IPS DF 4.7 (cell line): Measurements from ENCODE around the gene RBM19.

Source experiments
- DNase-seq: peaks from one replicate; pipeline ENCODE4 v3.0.0-alpha.2; 2013; ENCODE audit warnings: low spot score; ENCODE audit errors: extremely low read depth

Gene RBM19

DNA sequence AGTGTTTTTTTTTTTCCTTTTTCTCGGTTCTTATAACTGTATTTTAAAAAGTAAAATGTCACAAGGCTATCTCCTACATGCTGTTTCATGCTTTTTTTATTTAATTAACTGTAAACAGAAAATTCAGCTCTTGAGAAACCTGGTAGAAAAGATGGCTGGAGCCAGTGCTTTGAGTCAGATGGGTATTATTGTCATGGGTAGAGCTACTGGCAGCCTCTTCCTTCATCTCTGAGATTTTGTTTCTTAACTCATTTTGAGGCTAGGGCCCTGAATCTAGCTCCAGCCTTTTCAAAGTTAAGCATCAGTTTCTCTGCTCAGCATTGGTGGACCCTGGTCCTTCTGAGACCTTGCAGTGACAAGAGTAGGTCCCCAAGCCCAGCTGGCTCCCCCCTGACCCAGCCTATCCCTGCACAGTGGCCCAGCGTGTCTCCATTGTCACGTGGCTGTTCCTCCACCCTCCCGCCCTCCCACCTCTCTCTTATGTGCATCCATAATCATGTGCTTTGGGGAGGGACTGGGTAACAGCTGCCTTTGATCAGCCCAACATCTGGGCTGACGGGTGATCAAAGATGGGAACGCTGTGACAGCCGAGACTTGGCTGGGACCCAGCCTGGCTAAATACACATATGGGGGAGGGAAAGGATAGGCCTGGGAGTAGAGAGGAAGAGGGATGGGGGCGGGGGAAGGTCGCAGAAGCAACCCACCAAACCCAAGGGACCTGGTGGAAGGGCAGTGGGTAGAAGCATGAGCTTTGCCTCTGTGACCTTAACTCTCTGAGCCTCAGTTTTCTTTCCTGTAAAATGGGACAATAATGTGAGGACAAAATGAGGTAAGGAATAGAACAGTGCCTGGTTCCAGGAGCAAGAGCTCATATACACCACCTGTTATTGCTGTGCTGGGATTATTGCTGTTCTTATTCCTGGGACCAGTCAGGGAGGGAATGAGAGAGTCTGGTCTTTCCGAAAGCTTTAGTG, 24.4 kb upstream of the RBM19 start:
- no peak for DNase-seq

DNA sequence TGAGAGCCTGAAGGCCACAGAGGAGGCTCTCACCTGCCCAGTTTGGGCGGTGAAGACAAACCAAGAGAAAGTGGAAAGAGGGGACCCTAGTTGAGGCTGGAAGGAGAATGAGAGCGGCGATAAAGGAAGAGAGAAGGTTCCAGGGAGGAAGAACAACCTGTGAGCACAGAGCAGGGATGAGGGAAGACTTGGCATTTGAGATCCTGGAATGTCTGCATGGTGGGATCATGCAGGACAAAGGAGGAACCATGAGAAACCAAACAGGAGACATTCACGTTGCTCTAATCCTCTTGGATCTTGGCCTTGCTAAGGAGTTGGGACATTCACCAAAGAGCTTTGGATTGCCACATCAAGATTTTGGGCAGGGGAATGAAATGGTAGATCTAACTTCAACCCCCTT, 22.9 kb upstream of the RBM19 start:
- DNase-seq = no peak

DNA sequence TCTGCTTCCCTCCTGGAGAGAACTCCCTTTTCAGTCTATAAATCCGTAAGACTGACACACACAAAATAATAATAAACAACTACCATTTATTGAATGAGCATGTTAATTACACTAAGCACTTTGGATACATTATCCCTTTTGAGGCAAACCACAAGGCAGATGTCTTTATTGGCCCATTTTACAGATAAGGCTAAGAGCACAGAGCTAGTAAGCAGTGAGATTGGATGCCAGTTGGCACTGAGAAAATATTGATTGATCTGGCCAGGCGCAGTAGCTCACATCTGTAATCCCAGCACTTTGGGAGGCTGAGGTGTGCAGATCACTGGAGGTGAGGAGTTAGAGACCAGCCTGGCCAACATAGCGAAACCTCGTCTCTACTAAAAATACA, 21.9 kb upstream of the RBM19 start:
- no peak for DNase-seq

DNA sequence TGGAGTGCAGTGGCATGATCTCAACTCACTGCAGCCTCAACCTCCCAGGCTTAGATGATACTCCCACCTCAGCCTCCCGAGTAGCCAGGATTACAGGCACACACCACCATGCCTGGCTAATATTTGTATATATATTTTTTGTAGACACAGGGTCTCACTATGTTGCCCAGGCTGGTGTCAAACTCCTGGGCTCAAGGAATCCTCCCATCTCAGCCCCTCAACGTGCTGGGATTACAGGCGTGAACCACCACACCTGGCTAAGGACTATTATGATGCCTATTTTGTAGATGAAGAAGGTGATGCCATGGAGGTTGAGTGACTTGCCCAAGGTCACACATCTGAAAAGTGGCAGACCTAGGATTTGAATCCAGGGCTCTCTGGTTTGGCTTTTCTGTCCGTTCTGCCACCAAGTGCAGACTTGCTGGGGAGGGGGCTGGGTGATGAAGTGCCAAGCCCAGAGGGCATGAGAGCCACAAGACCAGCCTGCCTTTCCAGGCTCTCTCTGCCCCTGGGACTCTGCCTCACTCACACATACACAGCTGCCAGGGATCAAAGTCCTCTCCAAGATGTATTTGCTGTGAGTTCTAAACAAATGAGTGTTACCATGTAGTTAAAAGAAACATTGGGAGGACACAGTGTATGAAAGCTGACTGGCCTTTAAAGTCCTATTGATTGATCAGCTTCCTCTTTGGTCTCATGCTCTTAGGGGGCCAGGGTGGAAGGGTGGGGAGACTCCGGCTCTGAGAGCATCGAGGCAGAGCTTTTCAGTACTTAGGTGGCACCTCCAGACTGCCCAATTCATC, 21.3 kb upstream of the RBM19 start:
- DNase-seq = no peak

DNA sequence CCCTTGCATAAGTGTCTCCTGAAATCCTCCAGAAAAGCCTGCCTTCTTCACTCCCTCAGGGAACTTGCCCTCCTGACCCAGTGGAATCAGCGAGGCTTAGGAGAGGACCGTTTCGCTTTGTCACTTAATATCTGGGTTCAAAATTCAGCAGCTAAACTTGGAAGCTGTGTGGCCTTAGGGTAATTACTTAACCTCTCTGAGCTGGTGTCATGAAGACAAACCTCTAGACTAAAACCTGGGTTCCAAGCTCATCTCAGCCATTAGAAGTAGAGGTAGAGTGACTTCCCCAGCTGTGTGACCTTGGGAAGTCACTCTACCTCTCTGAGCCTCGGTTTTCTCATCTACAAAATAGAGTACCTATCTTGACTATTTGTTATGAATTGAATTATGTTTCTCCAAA, 18.3 kb upstream of the RBM19 start:
- DNase-seq = no peak

DNA sequence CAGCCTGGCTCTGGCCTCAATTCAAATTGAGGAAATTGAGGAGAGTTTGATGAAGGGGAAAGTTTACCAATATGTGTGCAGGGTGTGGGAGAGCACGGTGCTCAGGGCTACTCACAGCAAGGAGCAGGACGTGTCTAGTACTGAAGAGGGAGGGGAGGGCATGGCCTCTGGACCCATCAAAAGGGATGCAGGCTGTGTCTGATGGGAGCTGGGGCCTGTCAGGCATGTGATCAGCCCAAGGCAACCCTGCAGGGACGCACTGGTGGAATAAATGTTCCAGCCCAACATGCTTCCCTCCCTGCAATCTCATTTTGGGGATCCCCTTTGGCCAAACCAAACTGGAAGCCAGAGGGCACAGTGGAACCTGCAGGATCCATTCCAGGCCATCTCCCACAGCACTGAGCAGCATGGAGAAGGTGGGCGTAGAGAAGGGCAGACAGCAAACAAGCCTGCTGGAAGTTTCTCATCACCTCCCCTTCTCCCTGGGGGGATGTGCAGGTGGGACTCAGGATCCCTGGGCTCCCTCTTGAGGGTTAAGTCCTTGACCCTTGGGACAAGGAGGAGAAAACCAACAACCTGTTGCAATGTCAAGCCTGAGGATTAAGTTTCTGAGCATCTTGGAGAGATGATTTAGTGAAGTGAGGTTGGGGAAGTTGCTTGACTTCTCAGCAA, 17.8 kb upstream of the RBM19 start:
- no peak for DNase-seq

DNA sequence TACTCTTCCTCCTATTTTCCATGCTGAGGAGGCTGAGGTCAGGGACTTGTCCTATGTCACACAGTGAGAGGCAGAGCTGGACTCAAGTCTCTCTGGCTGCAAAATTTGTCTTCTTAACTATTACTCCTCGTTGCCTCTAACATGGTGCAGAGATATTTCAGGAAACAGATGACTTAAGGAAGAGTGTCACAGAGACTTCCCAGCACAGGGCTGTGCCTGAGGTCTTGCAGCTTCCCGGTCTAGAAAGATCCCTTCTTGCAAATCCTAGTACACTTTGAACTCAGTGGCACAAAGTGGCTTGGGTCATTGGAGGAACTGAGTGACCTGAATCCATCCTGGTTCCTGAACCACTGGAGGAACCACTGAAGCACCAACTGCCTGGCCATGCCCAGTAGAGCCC, 17.1 kb upstream of the RBM19 start:
- DNase-seq = no peak

DNA sequence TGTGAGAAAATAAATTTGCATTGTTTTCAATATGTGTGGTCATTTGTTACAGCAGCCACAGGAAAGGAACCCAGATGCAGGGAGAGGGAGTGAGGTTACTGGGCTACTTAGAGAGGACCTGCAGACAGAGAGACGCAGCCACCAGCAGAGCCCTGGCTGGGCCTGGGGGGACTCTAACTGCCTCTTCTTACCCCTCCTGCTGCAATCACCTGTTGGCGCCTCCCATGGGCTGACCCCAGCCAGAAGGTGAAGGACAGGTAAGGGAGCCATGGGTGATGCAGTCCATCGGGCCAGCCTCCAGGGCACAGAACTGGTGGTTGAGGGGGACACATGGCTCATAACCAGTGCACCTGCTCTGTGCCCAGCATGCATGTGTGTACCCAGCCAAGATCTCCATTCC, 15.8 kb upstream of the RBM19 start:
- DNase-seq = no peak

DNA sequence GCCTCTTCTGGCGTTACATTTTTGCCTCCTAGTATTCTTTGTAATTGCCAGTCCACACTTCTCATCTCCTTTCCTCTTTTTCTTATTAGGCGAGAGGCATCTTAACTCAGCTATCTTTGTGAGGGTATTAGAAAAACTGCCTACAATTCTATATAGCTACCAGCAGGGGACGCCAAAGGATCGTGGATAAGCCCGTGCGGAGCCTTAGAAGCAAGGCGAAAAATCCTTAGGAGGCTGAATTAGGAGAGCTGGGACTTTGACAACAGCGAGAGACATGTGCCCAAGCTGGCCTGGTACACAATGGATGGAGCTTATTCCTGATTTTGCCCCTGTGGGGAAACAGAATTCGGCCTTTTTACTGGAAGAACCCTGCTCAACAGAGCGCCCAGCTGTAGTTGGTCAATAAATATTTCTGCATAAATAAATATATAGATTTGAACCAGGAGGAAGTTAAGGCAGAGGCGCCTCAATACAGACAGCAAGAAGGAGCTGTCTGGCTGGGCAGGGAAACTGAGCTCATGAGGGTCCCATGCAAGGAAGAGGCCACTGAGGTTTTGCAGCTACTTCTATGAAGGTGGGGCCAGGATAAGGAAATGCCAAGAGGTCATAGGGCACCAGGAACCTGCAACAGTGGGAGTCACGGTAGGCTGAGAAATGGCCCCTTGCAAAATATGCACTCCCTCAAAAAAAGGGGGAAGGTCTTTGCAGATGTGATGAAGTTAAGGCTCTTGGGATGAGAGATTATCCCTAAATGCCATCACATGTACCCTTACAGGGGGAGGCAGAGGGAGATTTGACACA, 14.6 kb upstream of the RBM19 start:
- DNase-seq = peak; percentile 71

DNA sequence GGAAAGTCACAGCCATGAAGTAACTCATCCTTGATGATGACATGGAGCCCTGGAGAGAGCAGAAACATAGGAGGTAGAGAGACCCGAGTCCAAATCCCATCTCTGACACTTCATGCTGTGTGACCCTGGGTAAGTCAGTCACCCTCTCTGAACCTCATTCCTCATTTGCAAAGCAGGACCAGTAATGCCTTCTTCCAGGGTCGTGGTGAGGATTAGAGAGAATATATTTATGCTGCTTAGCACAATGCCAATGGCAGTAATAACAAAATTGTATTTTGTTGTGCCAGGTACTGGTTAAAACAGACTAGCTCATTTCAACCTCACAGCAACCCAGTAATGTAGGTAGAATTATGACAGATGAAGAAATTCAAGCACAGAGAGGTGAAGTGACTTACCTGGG, 13.9 kb upstream of the RBM19 start:
- no peak for DNase-seq

DNA sequence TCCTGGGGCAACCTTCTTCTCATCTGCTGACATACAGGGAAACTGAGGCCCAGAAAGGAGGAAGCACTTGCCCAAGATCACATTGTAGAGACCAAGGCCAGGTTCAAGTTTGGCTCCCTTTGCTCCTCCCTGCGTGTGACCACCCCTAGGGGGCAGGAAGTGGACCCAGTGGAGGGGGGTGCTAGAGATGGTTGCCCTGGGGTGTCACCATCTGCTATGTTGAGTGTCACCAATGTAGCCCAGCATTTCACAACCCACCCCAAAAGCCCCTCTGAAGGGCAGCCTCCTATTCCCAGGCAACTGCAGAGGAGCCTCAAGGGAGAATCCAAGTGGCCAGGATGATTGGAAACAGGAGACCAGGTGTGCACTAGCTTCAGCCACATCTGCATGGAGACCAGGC, 12.0 kb upstream of the RBM19 start:
- DNase-seq = no peak

DNA sequence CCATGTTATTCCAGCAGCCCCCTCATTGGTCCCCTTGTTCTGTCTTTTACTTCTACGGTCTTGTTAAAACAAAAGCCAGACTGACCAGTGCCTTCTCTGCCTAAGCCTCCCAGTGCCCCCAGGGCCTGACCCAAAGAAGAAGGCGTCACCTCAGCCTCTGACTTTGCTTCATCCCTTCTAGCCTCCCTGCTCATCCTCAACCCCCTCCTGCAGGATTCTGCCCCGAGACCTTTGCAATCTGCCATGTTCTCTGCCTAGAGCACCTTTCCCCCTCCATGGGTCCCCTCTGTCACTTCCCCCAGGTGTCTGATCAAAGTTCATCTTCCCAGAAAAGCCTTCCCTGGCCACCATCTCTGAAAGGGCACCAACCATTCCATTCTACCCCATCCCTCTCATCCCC, 7.9 kb upstream of the RBM19 start:
- DNase-seq = no peak

DNA sequence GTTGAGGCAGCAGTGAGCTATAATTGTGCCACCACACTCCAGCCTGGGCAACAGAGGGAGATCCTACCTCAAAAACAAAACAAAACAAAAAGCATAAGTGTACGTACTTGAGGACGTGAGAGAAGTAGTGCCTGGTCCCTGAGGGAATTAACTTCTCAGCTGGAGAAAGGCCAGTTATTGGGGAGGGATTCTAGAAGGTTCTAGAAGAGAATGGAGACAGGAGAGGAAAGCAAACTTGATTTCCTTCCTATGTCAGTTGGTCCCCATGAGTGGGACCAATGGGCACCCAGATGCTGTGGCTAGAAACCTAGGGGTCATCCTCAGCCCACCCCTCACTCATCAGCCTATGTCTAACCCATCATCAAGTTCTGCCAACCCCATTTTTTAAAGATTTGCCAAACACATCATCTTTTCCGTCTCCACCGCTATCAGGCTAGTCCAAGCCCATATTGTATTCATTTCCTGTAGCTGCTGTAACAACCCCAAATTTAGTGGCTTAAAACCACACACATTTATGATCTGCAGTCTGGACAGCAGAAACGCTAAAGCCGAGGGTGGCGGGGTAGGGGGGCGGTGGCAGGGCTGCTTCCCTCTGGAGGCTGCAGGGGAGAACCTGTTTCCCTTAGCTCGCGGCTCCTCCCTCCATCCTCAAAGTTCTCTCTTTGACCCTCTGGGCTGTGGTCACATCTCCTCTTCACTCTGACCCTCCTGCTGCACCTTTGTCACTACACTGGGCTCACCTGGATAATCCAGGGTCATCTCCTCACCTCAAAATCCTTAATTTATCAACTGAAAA, 7.2 kb upstream of the RBM19 start:
- no peak for DNase-seq

DNA sequence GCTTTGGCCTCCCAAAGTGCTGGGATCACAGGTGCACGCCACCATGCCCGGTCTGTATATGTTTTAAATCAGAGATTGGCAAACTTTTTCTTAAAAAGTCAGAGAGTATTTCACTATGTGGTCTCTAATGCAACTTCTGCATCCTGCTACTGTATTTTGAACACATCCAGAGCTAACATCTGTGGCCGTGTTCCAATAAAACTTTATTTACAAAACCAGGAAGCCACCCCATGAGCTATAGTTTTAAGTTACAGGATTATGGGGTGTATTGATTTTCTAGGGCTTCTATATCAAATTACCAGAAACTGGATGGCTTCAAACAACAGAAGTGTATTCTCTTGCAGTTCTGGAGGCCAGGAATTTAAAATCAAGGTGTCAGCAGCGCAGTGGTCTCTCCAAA, 5.3 kb upstream of the RBM19 start:
- no peak for DNase-seq

DNA sequence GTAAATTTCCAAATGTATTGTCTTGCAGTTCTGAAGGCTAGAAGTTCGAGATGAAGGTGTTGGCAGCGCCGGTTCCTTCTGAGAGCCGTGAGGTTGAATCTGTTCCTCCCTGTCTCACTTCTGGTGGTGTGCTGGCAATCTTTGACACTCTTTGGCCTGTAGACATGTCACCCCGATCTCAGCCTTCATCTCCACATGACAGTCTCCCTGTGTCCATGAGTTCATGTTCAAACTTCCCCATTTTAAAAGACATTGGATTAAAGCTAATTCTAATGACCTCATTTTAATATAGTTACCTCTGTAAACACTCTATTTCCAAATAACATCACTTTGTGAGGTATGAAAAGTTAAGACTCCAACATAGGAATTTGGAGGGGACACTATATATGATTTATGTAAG, 4.1 kb upstream of the RBM19 start:
- DNase-seq = no peak

DNA sequence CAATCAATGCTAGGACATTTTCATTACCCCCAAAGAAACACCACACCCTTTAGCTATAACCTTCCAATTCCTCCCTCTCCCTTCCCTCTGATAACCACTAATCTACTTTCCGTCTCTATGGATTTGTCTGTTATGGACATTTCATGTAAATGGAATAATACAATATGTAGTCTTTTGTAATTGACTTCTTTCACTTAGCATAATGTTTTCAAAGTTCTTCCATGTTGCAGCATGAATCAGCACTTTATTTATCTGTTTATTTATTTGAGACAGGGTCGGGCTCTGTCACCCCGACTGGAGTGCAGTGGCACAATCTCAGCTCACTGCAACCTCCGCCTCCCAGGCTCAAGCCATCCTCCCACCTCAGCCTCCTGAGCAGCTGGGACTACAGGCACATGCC, 1.2 kb upstream of the RBM19 start:
- no peak for DNase-seq

DNA sequence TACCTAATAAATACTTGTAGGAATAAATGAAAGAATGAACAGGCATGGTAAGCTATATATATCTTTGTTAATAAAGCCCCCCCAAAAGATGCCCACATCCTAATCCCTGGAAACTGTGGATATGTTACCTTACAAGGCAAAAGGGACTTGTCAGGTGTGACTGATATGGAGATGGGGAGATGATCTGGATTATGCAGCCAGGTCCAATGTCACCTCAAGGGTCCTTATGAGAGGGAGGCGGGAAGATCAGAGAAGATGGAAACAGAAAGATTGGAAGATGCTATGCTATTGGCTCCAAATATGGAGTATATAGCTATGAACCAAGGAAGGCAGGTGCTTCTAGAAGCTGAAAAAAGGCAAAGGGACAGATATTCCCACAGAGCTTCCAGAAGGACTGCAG, 3.4 kb downstream of the RBM19 start:
- DNase-seq = no peak

DNA sequence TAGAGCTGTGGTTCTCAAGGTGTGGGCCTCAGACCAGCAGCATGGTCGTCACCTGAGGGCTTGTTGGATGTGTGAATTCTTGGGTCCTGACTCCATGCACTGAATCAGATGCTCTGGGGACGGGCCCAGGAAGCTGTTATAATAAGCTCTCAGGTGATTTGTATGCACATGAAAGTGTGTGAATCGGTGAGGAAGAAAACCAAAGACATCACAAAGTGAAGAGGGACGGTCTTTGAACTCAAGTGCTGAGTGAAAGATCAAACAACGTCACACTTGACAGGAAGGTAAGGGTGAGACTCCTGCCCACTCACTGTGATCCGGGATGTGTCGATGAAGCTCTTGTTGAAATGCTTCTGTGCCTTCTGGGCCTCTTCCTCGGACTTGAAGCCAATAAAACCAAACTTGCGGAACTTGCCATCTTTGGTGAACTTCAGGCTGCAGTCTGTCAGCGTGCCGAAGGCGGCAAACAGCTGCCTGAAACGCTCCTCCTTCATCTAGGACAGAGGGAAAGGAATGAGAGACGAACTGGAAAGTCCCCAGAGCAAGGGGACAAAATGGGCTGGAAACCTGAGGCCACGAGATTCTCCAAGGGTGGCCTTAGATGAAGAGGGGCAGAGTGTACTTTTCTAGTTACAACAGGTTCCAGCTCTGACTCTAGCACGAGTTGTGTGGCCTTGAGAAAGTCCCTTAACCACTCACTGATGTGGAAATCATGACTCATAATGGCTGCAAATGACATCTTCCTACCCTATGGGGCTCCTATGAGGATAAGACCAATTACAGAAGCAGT, 4.0 kb downstream of the RBM19 start:
- no peak for DNase-seq

DNA sequence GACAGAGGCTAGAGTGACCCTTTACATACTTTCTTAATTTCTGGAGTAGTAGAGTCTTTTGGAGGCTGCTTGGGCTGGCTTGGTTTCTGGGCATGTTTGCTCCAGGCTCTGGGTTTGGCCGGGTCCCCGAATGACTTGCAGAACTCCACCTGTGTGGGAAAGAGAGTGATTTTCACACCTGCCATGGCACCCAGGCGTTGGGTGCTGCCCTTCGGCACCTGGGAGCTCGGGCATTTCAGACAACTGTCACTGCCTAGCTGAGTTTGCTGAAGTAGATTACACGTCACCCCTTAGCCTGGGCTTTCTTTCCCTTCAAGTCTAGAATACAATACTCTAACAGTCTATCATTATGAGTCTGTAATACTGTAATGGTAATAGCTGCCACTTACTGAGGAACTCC, 6.1 kb downstream of the RBM19 start:
- no peak for DNase-seq

DNA sequence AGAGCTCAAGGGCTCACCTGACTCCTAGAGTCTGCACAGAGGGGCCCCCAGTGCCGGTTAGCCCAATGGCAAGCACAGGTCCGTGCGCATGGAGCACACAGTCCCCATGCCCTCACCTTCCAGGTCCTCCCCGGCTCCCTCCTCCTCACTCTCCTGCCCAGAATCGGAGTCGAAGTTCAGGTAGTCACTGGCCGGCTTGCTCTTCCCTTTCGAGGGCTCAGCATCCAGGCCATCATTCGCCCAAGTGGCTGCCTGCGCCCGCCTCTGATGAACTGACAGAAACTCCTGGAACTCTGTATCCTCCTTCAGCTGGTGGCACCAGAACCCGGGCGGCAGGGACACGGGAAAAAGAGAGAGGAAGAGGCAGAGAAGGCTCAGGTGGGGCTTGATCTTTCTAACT, 7.0 kb downstream of the RBM19 start:
- DNase-seq = no peak
